Measurements from ENCODE around the gene SMARCA2. TPM values are rescaled to one million over a fixed set of nuclear protein-coding genes. Genes with fewer than 3 reads are reported as not detected.

Gene SMARCA2
- total and polyA plus RNA-seq, 10 of the 15 experiments (the other 5 are each of a cell fraction or from before 2014, with no cell fraction given) = 100 to 392 (median 204) TPM

DNA sequence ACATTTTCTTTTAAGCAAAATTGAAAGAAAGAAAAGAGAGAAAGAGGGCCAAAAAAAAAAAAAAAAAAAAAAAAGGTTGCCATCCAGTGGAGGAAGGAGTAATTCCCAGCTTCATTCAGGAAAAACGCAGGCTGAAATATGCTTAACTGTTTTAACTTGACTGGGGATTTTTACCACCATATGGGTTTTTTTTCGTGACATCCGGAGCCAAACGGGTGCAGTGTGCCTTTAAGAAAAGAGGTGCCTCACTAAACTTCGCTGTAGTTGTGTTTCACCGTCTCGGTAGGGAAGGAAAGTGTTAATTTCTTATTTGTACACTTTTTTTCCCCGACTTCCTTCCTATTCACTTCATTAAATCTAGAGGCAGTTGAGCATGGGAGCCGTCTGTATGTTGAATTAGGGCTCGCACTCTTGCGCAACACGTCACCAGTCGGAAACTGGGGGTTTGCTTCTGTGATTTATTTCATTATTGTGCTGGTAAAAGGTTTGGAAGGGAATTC is 143.0 kb downstream of the SMARCA2 start (continued):
- TF ChIP-seq BRCA1 (IDR thresholded peaks at IDR 0.05; ENCODE audit: low read depth, low read length) (no peak), NR2F1 (conservative IDR thresholded peaks at IDR 0.05) (no peak), BCLAF1 (IDR thresholded peaks at IDR 0.05) (no peak), ZNF622 (IDR thresholded peaks at IDR 0.05) (no peak), STAT3 (IDR thresholded peaks at IDR 0.05; ENCODE audit: low read depth, low read length) (no peak), ZNF24 (IDR thresholded peaks at IDR 0.05) (peak; percentile 90), TBL1XR1 (IDR thresholded peaks at IDR 0.05; ENCODE audit: low read depth, low read length) (0 out of 2 replicates have a peak, but pooled peaks have one; percentile 16), HCFC1 (IDR thresholded peaks at IDR 0.05; ENCODE audit: low read length) (no peak; the same call in 1 of the 2 replicates), CHD4 (IDR thresholded peaks at IDR 0.05) (no peak), YY1 (IDR thresholded peaks at IDR 0.05; ENCODE audit: low read depth, low read length) (no peak), PAX5 (IDR thresholded peaks at IDR 0.05; ENCODE audit: borderline replicate concordance, low read depth, low read length) (no peak), CREB1 (IDR thresholded peaks at IDR 0.05; ENCODE audit: low read depth) (no peak; the same call in 1 of the 2 replicates), CEBPB (IDR thresholded peaks at IDR 0.05; ENCODE audit: borderline replicate concordance in 1 of 2, low read depth in 2 of 2, low read length in 2 of 2) (peak; percentile 74 to 96; a peak in 2 of 4 replicates), MTA3 (IDR thresholded peaks at IDR 0.05; ENCODE audit: borderline replicate concordance, low read length) (0 out of 2 replicates have a peak, but pooled peaks have one; percentile 24), RCOR1 (conservative IDR thresholded peaks at IDR 0.05; ENCODE audit: low read depth, low read length) (no peak), BACH1 (IDR thresholded peaks at IDR 0.05; ENCODE audit: borderline replicate concordance) (no peak), FOXM1 (IDR thresholded peaks at IDR 0.05; ENCODE audit: low read depth, low read length) (no peak), HDAC6 (IDR thresholded peaks at IDR 0.05; ENCODE audit: unreplicated experiment) (no peak), NFIC (IDR thresholded peaks at IDR 0.05; ENCODE audit: low read depth, low read length) (peak; percentile 46; the same call in 1 of the 2 replicates), CBX3 (IDR thresholded peaks at IDR 0.05; ENCODE audit: borderline replicate concordance, low read depth) (no peak)
- TF ChIP-seq, protein P1, sequence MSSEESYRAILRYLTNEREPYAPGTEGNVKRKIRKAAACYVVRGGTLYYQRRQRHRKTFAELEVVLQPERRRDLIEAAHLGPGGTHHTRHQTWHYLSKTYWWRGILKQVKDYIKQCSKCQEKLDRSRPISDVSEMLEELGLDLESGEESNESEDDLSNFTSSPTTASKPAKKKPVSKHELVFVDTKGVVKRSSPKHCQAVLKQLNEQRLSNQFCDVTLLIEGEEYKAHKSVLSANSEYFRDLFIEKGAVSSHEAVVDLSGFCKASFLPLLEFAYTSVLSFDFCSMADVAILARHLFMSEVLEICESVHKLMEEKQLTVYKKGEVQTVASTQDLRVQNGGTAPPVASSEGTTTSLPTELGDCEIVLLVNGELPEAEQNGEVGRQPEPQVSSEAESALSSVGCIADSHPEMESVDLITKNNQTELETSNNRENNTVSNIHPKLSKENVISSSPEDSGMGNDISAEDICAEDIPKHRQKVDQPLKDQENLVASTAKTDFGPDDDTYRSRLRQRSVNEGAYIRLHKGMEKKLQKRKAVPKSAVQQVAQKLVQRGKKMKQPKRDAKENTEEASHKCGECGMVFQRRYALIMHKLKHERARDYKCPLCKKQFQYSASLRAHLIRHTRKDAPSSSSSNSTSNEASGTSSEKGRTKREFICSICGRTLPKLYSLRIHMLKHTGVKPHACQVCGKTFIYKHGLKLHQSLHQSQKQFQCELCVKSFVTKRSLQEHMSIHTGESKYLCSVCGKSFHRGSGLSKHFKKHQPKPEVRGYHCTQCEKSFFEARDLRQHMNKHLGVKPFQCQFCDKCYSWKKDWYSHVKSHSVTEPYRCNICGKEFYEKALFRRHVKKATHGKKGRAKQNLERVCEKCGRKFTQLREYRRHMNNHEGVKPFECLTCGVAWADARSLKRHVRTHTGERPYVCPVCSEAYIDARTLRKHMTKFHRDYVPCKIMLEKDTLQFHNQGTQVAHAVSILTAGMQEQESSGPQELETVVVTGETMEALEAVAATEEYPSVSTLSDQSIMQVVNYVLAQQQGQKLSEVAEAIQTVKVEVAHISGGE (CRISPR knock-in tag; IDR thresholded peaks at IDR 0.05) = no peak

Data from GM12878 (cell line).